ENCODE measurements around the gene TMEM134.
"Not testable (repeated sequence)": the region's sequence is repeated elsewhere in the genome, so short reads cannot be mapped to it uniquely, and the experiment has no call there.

TMEM134 gene

DNA sequence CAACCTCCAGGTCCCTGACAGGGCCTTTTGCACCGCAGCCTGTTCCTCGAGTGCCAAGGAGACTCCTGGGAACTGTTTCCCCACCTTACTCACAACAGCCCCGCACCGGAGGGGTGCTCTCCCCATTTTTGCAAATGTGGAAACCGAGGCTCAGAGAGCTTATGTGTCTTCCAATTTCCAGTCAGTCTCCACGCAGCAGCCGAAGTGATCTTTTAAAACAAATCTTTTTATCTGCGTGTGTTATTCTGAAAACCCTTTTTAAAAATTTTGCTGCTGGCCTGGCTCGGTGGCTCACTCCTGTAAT, 409 bp upstream of the TMEM134 start:
- Histone ChIP-seq H3K4me3 (peak overlapping the region; percentile 73 to 91 (median 84)), H3K9ac (peak overlapping the region; percentile 71 to 84 (median 77)), H3K4me1 (peaks cover 40 to 62% (median 51%) of the 10 kb centered on the region in 10 experiments), H3K4me2 (peak overlapping the region; percentile 89 to 97 (median 91)), H3K36me3 (no peaks in the 10 kb centered on the region), H3K9me3 (replicated peaks in 1 of 11) (no peaks in the 10 kb centered on the region), H3K27me3 (no peaks in the 10 kb centered on the region), H4K20me1 (no peaks in the 10 kb centered on the region), H3K27ac (peak overlapping the region in 10 of 11 experiments; percentile 47 to 79 (median 72); a peak in 19 of 22 replicates)
- TF ChIP-seq Cebpa-rat (IDR thresholded peaks at IDR 0.05): no peak

DNA sequence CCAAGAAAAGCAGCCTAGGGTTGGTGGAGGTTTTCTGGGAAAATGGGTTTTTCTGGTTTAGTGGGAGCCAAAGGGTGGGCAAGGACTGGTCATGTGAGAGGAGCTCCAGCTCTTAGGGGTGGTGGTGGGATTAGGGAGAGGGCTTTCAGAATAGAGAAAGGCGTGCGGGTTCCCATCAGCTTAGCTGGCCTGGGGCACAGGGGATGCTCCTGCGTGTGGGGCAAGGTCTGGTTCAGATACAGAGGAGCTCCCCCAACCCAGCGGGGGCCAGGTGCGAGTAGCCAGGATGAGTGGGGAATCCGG, 644 bp downstream of the TMEM134 start:
- H3K4me3 ChIP-seq: peak overlapping the region; percentile 73 to 91 (median 84)
- H3K27ac ChIP-seq: peak overlapping the region; percentile 47 to 85 (median 76); a peak in 21 of 22 replicates
- H3K27me3 ChIP-seq: no peaks in the 10 kb centered on the region
- peak overlapping the region; percentile 89 to 100 (median 96) for H3K4me2 ChIP-seq
- H3K4me1 ChIP-seq: peaks cover 51 to 63% (median 60%) of the 10 kb centered on the region in 10 experiments
- peak overlapping the region; percentile 77 to 92 (median 86) for H3K9ac ChIP-seq
- no peaks in the 10 kb centered on the region for H3K9me3 ChIP-seq (replicated peaks in 1 of 11)
- H4K20me1 ChIP-seq: no peaks in the 10 kb centered on the region
- no peak for TF ChIP-seq Cebpa-rat (IDR thresholded peaks at IDR 0.05)
- no peaks in the 10 kb centered on the region for H3K36me3 ChIP-seq

DNA sequence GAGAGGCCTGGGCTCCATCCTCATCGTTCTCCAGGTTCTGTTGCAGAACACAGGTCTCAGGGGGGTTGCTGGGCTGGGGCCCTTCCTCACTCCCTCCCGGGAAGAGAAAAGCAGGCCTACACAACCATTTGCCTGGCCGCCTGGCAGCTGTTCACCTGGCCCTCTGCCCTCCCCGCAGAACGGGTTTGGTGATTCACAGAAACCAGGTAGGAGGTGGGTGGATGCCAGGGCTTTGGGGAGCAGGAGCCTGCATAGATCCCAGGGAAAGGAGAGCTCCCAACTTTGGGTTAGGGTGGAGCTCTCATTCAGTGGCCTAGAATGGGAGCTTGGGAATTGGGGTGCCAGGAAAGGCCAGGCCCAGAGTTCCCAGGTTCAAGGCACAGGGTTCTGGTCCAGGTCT, 995 bp downstream of the TMEM134 start:
- Histone ChIP-seq H3K4me1 (peaks cover 52 to 67% (median 62%) of the 10 kb centered on the region in 10 experiments), H3K9me3 (replicated peaks in 1 of 11) (no peaks in the 10 kb centered on the region), H3K36me3 (no peaks in the 10 kb centered on the region), H4K20me1 (no peaks in the 10 kb centered on the region), H3K9ac (peak overlapping the region; percentile 77 to 92 (median 86); a peak in 21 of 22 replicates), H3K4me3 (peak overlapping the region; percentile 73 to 91 (median 84)), H3K4me2 (peak overlapping the region; percentile 89 to 100 (median 96)), H3K27me3 (no peaks in the 10 kb centered on the region), H3K27ac (peak overlapping the region in 10 of 11 experiments; percentile 70 to 85 (median 78); a peak in 16 of 22 replicates)
- no peak for TF ChIP-seq Cebpa-rat (IDR thresholded peaks at IDR 0.05)

DNA sequence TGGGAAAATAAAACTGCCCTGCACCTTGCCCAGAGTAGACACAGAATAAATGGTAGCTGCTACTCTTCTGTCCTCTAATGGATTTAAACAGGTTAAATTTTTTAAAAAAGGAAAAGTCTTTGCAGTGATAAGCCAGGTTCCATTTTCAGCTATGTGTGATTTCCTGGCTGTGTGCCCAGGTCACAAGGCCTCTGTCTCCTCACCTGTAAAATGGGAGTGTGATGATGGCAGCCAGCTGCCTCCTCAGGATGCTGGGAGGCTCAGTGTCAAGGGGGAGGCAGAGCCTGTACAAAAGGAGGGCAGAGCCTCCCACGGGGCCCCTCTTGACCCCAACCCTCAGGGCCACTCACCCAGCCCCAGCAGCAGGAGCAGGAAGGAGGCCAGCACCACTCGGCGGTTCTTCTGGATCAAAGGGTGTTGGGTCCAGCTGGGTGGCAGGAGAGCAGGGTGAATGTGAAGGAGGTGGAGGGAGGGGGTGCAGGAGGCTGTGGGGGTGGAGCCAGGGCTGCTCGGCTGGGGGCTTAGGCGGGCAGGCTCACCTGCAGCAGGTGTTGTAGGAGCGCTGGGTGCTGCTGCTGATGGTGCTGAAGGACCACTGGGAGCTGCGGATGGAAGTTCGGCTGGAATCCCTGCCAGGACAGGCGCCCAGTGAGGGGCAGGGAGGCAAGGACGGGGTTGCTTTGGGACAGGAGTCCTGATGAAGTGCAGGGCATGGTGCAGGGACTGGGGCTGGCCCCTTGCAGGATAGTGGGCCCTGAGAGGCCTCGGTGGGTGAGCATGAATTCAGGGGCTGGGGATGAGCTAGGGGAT, 1.9 kb downstream of the TMEM134 start:
- peak overlapping the region in 1 of 11 experiments; percentile 50; a peak in 2 of 22 replicates for H3K27ac ChIP-seq
- no peaks in the 10 kb centered on the region for H3K9me3 ChIP-seq (replicated peaks in 1 of 11)
- no peaks in the 10 kb centered on the region for H3K27me3 ChIP-seq
- H3K4me3 ChIP-seq: peak overlapping the region in 3 of 10 experiments; percentile 79 to 91 (median 87); a peak in 3 of 20 replicates
- H3K4me2 ChIP-seq: peak overlapping the region; percentile 89 to 100 (median 96)
- peak overlapping the region in 9 of 11 experiments; percentile 78 to 92 (median 86); a peak in 10 of 22 replicates for H3K9ac ChIP-seq
- H3K4me1 ChIP-seq: peaks cover 52 to 69% (median 63%) of the 10 kb centered on the region in 10 experiments
- no peaks in the 10 kb centered on the region for H3K36me3 ChIP-seq
- no peaks in the 10 kb centered on the region for H4K20me1 ChIP-seq
- TF ChIP-seq Cebpa-rat (IDR thresholded peaks at IDR 0.05): no peak

DNA sequence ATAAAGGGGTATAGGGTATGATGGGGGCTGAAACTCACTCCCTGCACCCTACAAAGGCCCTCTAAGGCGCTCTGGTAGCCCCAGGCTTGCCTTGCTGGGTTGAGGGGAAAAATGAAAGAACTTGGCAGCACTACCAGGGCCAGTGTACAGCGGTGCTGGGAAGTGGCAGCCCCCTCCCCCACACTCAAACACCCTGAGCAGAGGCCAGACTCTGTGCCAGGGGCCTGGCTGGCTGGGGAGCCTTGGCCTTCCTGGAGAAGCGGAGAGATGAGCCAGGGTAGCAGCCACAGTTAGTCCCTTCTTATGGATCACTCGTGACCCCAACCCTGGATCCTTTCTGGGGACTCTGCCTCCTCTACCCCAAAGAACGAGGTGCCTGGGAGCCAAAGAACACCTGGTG, 2.7 kb downstream of the TMEM134 start:
- no peaks in the 10 kb centered on the region for H3K9me3 ChIP-seq (replicated peaks in 1 of 11)
- H3K4me3 ChIP-seq: no peak overlapping the region
- no peak for TF ChIP-seq Cebpa-rat (IDR thresholded peaks at IDR 0.05)
- H3K4me2 ChIP-seq: peak overlapping the region; percentile 24 to 99 (median 91); a peak in 18 of 22 replicates
- peaks cover 52 to 69% (median 63%) of the 10 kb centered on the region in 10 experiments for H3K4me1 ChIP-seq
- no peaks in the 10 kb centered on the region for H3K36me3 ChIP-seq
- no peaks in the 10 kb centered on the region for H4K20me1 ChIP-seq
- H3K27me3 ChIP-seq: no peaks in the 10 kb centered on the region
- H3K27ac ChIP-seq: peak overlapping the region in 3 of 11 experiments; percentile 42 to 85 (median 50); a peak in 4 of 22 replicates
- H3K9ac ChIP-seq: peak overlapping the region in 1 of 11 experiments; percentile 35; a peak in 2 of 22 replicates

DNA sequence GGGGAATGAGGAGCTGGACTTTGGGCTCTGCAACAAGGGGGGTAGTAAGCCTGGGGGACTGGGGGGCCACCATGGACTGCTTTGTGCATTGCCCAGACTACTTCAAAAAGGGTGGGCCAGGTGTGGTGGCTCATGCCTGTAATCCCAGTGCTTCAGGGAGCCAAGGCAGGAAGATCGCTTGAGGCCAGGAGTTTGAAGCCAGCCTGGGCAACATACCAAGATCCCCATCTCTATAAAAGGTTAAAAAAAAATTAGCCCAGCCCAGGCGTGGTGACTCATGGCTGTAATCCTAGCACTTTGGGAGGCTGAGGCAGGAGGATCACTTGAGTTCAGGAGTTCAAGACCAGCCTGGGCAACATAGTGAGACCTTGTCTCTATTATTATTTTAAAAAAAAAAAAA, 3.5 kb downstream of the TMEM134 start:
- H3K27ac ChIP-seq: peak overlapping the region in 9 of 11 experiments; percentile 78 to 91 (median 84); a peak in 16 of 22 replicates
- H3K27me3 ChIP-seq: not testable (repeated sequence)

DNA sequence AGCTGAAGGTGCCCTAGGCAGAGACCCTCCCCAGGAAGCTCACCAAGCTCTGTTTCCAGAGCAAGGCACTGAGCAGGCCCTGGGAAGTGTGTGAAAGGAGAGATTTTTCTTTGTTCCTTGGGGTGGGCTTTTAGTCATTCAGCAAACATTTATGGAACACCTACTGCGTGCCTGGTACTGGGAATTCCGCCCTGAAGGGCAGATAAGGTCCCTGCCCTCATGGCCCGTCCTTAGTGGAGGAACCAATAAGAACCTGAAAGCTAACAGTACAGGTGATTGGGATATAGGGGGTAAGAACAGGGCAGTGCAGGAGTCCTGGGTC, 3.9 kb downstream of the TMEM134 start:
- Histone ChIP-seq H3K27me3 (no peaks in the 10 kb centered on the region), H3K9ac (peak overlapping the region; percentile 75 to 87 (median 84)), H3K4me2 (peak overlapping the region; percentile 84 to 99 (median 93)), H3K27ac (peak overlapping the region; percentile 77 to 91 (median 84)), H3K4me1 (peaks cover 54 to 67% (median 63%) of the 10 kb centered on the region in 10 experiments), H3K4me3 (peak overlapping the region; percentile 62 to 81 (median 71)), H3K9me3 (replicated peaks in 1 of 11) (no peaks in the 10 kb centered on the region), H3K36me3 (no peaks in the 10 kb centered on the region), H4K20me1 (no peaks in the 10 kb centered on the region)
- TF ChIP-seq Cebpa-rat (IDR thresholded peaks at IDR 0.05): no peak

More for the DNA sequence above, 3.5 kb downstream of the TMEM134 start:
- H3K4me3 ChIP-seq: peak overlapping the region in 9 of 10 experiments; percentile 62 to 81 (median 71); a peak in 16 of 20 replicates
- H3K4me2 ChIP-seq: peak overlapping the region; percentile 84 to 99 (median 93)
- not testable (repeated sequence) for H3K36me3 ChIP-seq; H4K20me1 ChIP-seq; H3K9me3 ChIP-seq (replicated peaks in 1 of 11)
- H3K9ac ChIP-seq: peak overlapping the region; percentile 75 to 87 (median 84); a peak in 18 of 22 replicates
- H3K4me1 ChIP-seq: peaks cover 52 to 69% (median 61%) of the 10 kb centered on the region in 10 experiments

DNA sequence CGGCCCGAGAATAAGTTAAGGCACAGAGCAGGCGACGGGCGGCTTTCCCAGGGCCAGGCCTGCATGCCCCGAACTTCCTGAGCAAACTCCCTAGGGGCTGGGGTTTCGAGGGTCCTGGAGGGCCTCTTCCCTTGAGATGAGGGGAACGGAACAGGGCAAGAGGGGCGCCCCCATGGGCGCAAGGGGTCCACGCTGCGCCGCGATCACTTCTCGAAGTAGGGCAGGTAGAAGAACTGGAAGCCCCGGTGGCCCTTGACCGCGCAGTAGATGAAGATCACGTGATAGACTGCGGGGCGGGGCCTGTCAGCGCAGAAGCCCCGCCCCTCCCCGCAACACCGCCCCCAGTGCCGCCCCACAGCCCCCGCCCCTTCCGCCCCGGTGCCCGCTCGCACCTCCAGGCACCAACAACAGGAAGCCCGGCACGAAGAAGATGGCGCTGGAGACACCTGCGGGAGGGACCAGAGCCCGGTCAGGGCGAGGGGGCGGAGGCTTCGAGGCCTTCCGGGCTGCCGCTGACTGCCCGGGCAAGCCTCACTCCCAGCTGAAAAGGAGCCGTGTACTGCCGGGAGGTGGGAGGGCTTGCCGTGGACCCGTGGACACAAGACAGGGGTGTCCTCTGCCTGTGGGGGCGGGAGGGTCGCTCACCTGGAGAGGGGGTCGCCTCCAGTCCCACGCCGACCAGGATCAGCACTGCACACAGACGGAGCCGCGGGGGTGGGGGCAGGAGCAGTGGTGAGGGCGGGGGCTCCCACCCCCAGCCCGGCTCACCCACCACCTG, 4.5 kb downstream of the TMEM134 start:
- Histone ChIP-seq H3K4me3 (peak overlapping the region; percentile 62 to 81 (median 71)), H3K27ac (peak overlapping the region; percentile 77 to 91 (median 84)), H3K4me2 (peak overlapping the region; percentile 84 to 99 (median 93)), H3K36me3 (no peaks in the 10 kb centered on the region), H3K9ac (peak overlapping the region; percentile 75 to 87 (median 84)), H4K20me1 (no peaks in the 10 kb centered on the region), H3K4me1 (peaks cover 56 to 69% (median 64%) of the 10 kb centered on the region in 10 experiments), H3K9me3 (replicated peaks in 1 of 11) (no peaks in the 10 kb centered on the region), H3K27me3 (no peaks in the 10 kb centered on the region)
- no peak for TF ChIP-seq Cebpa-rat (IDR thresholded peaks at IDR 0.05)

All from BLaER1 treated with 17β-estradiol and CSF1 and Interleukin-3, amounts not matched to agents 10 nM and 100 nM (cell line).